Skeletal muscle tissue (tissue), 4 donors: ENCODE results near the gene BCLAF1. TPM values are rescaled to one million over a fixed set of nuclear protein-coding genes. Genes with fewer than 3 reads are reported as not detected.
A peak's percentile ranks its signal among the peaks of the same experiment; 100 is the strongest.

Experiments used
- H3K27ac ChIP-seq: one replicate; pipeline ENCODE4 v1.7.0; 2013; ENCODE audit warnings: mild to moderate bottlenecking, low read depth, low read length, inconsistent platforms
- H3K27me3 ChIP-seq, 3 donors: one replicate each; pipeline ENCODE4 v1.7.0; 2013; ENCODE audit warnings: low read length in 3 of 3; ENCODE audit not compliant: control insufficient read depth in 3 of 3, insufficient read depth in 3 of 3
- H3K36me3 ChIP-seq, 3 donors: one replicate each; pipeline ENCODE4 v1.7.0; 2013; ENCODE audit warnings: low read length in 3 of 3; ENCODE audit not compliant: control insufficient read depth in 3 of 3, insufficient read depth in 3 of 3
- H3K4me1 ChIP-seq, 3 donors: one replicate each; pipeline ENCODE4 v1.7.0; 2013; ENCODE audit warnings: low read length in 3 of 3, mild to moderate bottlenecking in 3 of 3; ENCODE audit not compliant: control insufficient read depth in 3 of 3, insufficient read depth in 3 of 3
- H3K4me3 ChIP-seq, 3 donors: one replicate each; pipeline ENCODE4 v1.7.0; 2013; ENCODE audit warnings: low read length in 3 of 3
- H3K9ac ChIP-seq, 3 donors: one replicate each; pipeline ENCODE4 v1.7.0; 2013; ENCODE audit warnings: low read length in 3 of 3, mild to moderate bottlenecking in 3 of 3, moderate library complexity in 2 of 3, low read depth in 1 of 3
- H3K9me3 ChIP-seq, 3 donors: one replicate each; pipeline ENCODE4 v1.7.0; 2013; ENCODE audit warnings: low read length in 3 of 3; ENCODE audit not compliant: control insufficient read depth in 3 of 3
- total RNA-seq: library from RNA; depleted of rRNA; stranded (reverse); fragments of >200 nt; gene quantifications from one replicate; pipeline ENCODE4 v1.2.3, GENCODE V29; 2014
- donor health status: Osteomylitis.

The BCLAF1 gene
- total RNA-seq, 1 donor from 2014 or later, result 87.2 TPM

DNA sequence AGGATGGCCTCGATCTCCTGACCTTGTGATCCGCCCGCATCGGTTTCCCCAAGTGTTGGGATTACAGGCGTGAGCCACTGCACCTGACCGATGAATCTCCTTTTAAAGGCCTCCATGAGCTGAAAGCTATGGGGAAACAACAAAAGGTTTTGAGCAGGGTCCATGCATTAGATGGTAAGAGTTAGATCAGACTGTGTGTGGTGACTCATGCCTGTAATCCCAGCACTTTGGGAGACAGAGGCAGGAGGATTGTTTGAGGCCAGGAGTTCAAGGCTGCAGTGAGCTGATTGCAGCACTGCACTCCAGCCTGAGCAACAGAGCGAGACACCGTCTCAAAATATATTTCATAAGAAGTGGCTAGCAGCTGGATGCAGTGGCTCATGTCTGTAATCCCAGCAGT lies 41.0 kb upstream of the BCLAF1 start:
- H3K4me1 ChIP-seq, result no peaks in the 10 kb centered on the region
- H3K27me3 ChIP-seq, result peaks cover 0 to 14% (median 5%) of the 10 kb centered on the region in 3 donors
- no peak overlapping the region for H3K4me3 ChIP-seq
- no peaks in the 10 kb centered on the region for H3K9me3 ChIP-seq
- no peak overlapping the region for H3K9ac ChIP-seq
- no peaks in the 10 kb centered on the region for H3K36me3 ChIP-seq
- no peak overlapping the region for H3K27ac ChIP-seq

DNA sequence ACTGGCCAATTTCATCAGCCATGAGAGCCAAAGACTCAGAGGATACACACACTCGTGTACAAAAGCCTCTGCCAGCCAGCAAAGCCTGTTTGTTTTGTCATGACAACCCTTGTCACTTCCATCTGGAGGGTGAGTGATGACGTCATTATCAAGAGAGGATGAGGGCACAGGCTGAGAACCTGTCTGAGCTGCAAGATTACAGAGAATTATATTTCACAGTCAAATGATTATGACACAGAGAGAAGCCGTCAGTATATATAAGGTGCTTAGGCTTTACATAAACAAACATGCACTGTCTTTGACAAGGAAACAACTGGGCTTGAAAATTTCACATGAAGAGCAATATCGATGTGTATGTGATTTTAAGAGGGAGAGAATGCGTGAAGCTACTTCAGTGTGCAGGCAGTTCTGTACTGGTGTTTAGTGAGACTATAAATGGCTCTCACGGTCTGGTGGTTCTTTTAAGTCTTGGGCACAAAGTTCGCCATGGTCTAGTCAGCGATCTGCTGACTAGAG lies 36.5 kb upstream of the BCLAF1 start:
- no peak overlapping the region for H3K27ac ChIP-seq
- H3K9ac ChIP-seq, result no peak overlapping the region
- H3K27me3 ChIP-seq, result peaks cover 0 to 5% (median 0%) of the 10 kb centered on the region in 3 donors
- no peak overlapping the region for H3K4me3 ChIP-seq
- H3K9me3 ChIP-seq, result no peaks in the 10 kb centered on the region
- no peaks in the 10 kb centered on the region for H3K4me1 ChIP-seq
- no peaks in the 10 kb centered on the region for H3K36me3 ChIP-seq

DNA sequence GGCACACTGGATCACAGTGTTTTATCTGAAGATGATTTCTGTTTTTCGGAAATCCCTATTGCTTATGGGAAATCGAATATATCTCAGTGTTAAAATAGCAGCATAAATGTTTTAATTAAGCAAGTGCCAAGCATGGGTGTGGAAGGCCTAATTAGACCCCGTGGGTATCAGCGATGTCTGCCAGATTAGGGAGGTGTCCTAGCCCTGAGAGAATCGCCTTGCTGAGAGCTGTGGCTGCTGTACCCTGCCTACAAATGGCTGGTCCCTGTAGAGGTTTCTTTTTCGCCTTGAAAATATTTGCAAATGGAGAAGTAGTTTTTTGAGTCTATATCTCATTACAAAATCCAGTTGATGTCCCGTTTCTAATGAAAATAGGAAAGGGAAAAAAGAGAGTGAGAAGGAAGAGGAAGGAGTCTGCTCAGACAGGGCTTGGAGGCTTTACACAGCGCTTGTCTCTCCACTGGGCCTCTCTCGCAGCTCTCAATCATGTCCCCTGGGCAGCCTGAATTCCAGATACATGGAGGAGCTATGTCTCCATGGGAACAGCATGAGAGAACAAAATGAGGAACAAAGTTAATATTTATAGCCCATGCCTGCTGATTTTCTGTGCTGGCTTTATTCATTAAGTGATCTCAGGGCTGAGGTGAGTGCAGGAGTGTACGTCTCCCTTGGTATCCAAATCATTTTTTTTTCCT lies 35.2 kb upstream of the BCLAF1 start:
- Histone ChIP-seq H3K4me1 (no peaks in the 10 kb centered on the region), H3K9me3 (no peaks in the 10 kb centered on the region), H3K27ac (no peak overlapping the region), H3K36me3 (no peaks in the 10 kb centered on the region), H3K27me3 (no peaks in the 10 kb centered on the region), H3K9ac (no peak overlapping the region), H3K4me3 (no peak overlapping the region)

DNA sequence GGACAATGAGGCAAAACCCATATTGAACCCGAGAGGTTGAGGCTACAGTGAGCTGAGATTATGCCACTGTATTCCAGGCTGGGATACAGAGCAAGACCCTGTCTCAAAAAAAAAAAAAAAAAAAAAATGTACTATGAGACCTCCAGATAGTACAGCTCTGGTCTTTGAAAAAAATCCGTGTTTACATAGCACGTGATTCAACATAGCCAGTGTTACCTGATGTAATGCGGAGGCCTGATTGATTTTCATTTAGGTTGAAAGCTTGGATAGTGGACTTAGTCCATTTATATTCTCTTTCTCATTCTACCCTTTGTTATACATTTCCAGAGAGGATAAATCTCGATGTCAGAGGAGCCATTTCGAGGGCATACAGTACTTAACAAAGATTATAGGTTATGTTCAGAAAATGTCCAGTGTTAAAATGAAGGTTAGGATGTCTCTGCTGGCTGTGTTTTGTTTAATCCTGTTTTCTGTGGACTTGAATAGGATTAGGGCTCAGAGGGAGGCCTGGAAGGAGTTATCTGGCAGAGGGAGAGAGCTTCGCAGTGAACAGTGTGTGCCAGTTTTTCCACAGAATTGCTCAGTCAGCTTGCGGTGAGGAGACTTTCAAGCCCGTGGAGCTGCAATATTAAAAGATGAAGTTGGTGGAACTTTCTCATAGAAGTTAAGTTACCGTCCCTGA lies 33.9 kb upstream of the BCLAF1 start:
- H3K9me3 ChIP-seq, result no peaks in the 10 kb centered on the region
- H3K36me3 ChIP-seq, result no peaks in the 10 kb centered on the region
- H3K27ac ChIP-seq, result no peak overlapping the region
- no peaks in the 10 kb centered on the region for H3K27me3 ChIP-seq
- no peak overlapping the region for H3K9ac ChIP-seq
- H3K4me3 ChIP-seq, result no peak overlapping the region
- no peaks in the 10 kb centered on the region for H3K4me1 ChIP-seq

DNA sequence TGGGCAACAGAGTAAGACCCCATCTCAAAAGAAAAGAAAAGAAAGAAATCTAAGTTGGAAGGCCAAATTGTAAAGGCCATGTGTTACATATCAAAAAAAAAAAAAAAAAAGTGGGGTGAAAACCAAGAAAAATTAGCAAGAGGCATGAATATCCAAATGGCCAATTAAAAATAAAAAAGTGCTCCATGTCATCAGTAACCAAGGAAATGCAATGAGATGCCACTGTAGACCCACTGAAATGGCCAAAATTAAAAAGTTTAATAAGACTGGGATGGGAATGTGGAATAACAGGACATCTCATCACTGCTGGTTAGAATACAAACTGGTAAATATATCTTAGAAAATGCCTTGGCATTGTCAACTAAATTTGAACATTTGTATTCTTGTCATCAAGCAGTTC lies 30.1 kb upstream of the BCLAF1 start:
- no peaks in the 10 kb centered on the region for H3K27me3 ChIP-seq
- peaks cover 0 to 3% (median 0%) of the 10 kb centered on the region in 3 donors for H3K4me1 ChIP-seq
- H3K9me3 ChIP-seq, result no peaks in the 10 kb centered on the region
- no peak overlapping the region for H3K9ac ChIP-seq
- no peak overlapping the region for H3K27ac ChIP-seq
- H3K4me3 ChIP-seq, result no peak overlapping the region
- H3K36me3 ChIP-seq, result no peaks in the 10 kb centered on the region

DNA sequence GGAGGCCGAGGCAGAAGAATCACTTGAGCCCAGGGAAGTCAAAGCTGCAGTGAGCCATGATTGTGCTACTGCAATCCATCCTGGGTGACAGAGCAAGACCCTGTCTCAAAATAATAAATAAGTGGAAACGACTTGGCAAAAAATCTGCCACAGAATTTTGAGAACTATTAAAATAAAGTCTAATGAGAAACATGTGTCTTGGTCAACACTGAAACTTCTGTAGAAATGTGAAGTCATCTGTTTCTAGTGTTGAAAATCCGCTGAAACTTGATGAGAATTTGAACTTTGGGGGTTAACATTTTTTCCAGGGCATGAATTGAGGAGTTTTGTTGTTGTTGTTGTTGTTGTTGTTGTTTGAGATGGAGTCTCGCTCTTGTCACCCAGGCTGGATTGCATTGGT lies 29.0 kb upstream of the BCLAF1 start:
- no peaks in the 10 kb centered on the region for H3K9me3 ChIP-seq
- no peak overlapping the region for H3K4me3 ChIP-seq
- no peak overlapping the region for H3K9ac ChIP-seq
- no peaks in the 10 kb centered on the region for H3K36me3 ChIP-seq
- no peak overlapping the region for H3K27ac ChIP-seq
- no peaks in the 10 kb centered on the region for H3K27me3 ChIP-seq
- H3K4me1 ChIP-seq, result peaks cover 0 to 3% (median 0%) of the 10 kb centered on the region in 3 donors

DNA sequence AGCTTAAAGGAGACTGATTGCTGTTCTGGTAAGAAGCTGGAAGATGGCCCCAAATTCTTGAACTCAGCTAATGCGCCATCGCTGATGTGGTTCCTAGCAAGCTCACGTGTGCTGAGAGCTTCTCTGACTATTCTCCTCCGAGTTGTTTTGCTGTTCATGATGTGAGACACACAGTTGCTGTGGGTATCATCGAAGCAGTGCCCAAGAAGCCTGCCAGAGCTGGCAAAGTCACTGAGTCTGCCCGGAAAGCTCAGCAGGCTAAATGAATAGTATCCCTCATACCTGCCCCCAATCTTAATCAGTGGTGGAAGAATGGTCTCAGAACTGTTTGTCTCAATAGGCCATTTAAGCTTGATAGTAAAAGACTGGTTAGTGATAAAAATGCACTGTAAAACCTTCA lies 28.3 kb upstream of the BCLAF1 start:
- no peak overlapping the region for H3K9ac ChIP-seq
- no peak overlapping the region for H3K27ac ChIP-seq
- H3K4me3 ChIP-seq, result no peak overlapping the region
- H3K9me3 ChIP-seq, result no peaks in the 10 kb centered on the region
- H3K27me3 ChIP-seq, result no peaks in the 10 kb centered on the region
- H3K36me3 ChIP-seq, result no peaks in the 10 kb centered on the region
- peaks cover 0 to 3% (median 0%) of the 10 kb centered on the region in 3 donors for H3K4me1 ChIP-seq

DNA sequence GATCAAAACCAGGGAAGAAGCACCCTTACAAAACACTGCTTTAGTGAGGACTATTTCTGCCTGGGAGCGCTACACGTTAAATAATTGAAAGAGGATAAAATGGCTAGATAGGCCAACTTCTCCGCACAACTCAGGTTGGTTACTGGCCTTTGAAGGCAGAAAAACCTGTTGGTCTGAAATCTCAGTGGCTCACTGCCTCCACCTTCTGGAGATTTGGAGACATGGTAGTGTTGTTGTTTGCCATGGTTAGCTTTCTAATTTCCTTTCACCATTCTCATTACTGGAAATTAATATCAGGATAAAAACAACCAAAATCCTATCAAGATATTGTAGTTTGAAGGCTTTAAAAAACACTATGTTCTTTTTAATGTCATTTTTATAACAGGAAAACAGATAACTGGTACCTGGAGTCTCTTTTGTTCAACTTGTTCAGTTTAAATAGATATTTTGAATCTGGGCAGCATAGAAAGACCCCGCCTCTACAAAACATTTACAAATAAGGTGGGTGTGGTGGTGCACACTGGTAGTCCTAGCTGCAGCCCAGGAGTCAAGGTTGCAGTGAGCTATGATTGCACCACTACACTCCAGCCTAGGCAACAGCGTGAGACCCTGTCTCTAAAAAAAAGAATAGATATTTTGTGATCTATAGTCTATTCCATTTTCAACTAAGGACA lies 27.5 kb upstream of the BCLAF1 start:
- H3K4me3 ChIP-seq, result no peak overlapping the region
- H3K9ac ChIP-seq, result peak overlapping the region in 1 of 3 donors; percentile 7
- H3K36me3 ChIP-seq, result no peaks in the 10 kb centered on the region
- H3K27me3 ChIP-seq, result no peaks in the 10 kb centered on the region
- peaks cover 0 to 3% (median 0%) of the 10 kb centered on the region in 3 donors for H3K4me1 ChIP-seq
- no peak overlapping the region for H3K27ac ChIP-seq
- H3K9me3 ChIP-seq, result no peaks in the 10 kb centered on the region

DNA sequence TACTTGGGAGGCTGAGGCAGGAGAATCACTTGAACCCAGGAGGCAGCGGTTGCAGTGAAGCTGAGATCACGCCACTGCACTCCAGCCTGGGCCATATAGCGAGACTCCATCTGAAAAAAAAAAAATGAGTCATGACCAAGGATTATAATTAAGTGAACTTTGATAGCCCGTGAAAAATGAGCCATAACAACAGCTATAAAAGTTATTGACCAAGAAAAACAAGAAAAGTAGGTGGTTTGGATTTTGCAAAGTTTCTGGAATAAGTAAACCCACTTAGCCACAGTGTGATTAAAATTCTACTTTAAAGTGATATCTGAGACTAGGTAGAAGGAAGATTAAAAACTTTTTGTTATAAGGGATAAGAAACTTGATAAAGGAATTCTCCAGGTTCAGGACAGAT lies 25.9 kb upstream of the BCLAF1 start:
- H3K36me3 ChIP-seq, result no peaks in the 10 kb centered on the region
- H3K9me3 ChIP-seq, result no peaks in the 10 kb centered on the region
- no peak overlapping the region for H3K4me3 ChIP-seq
- no peaks in the 10 kb centered on the region for H3K27me3 ChIP-seq
- H3K27ac ChIP-seq, result no peak overlapping the region
- peaks cover 0 to 3% (median 0%) of the 10 kb centered on the region in 3 donors for H3K4me1 ChIP-seq
- no peak overlapping the region for H3K9ac ChIP-seq

DNA sequence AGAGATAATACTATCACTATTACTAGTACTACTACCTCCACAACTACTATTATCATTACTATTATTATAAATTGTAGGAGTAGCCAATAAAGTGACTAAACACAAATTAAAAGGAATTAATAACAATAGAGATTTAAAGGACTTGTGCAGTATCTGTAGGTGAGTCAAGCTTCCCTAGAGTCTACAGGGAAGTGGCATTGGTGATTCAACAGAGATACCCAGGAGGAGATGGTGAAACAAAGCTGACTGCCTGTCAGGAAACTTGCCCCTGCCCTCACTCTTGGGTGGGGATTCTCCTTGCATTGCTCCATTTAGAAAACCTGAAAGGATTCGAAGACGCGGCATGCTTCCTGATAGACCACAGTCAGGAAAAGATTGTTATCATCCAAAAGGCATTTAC lies 23.3 kb upstream of the BCLAF1 start:
- no peaks in the 10 kb centered on the region for H3K27me3 ChIP-seq
- no peak overlapping the region for H3K27ac ChIP-seq
- H3K9ac ChIP-seq, result no peak overlapping the region
- no peak overlapping the region for H3K4me3 ChIP-seq
- peaks cover 0 to 3% (median 0%) of the 10 kb centered on the region in 3 donors for H3K4me1 ChIP-seq
- no peaks in the 10 kb centered on the region for H3K36me3 ChIP-seq
- H3K9me3 ChIP-seq, result no peaks in the 10 kb centered on the region
